Calu3 (cell line): Measurements from ENCODE around the gene PDE7B. TPM values are rescaled to one million over a fixed set of nuclear protein-coding genes. Genes with fewer than 3 reads are reported as not detected.

Experiments
- BruUV-seq: library from RNA; stranded (reverse); fragments of 400-500 nt; replicated peaks from 2 replicates; lab custom pipeline; 2021; lab: Mats Ljungman, UMichigan
- CTCF ChIA-PET: fragments of 300-600 bp; sonication (Branson Sonifier 250); formaldehyde crosslinking; loops from one replicate; lab custom pipeline; 2022; ENCODE audit warnings: antibody characterized with exemption; lab: Charles Lee
- DNase-seq: peaks from one replicate; pipeline ENCODE4 v3.0.0; 2022
- H3K27ac Mint-ChIP-seq: one replicate; pipeline ENCODE4 v1.8.0; 2022; ENCODE audit warnings: mixed read lengths; ENCODE audit not compliant: unreplicated experiment
- H3K27me3 Mint-ChIP-seq: one replicate; pipeline ENCODE4 v1.8.0; 2022; ENCODE audit warnings: mixed read lengths; ENCODE audit not compliant: unreplicated experiment
- H3K36me3 Mint-ChIP-seq: one replicate; pipeline ENCODE4 v1.8.0; 2022; ENCODE audit warnings: mild to moderate bottlenecking, moderate library complexity, mixed read lengths; ENCODE audit not compliant: insufficient read depth, unreplicated experiment
- H3K4me1 Mint-ChIP-seq: one replicate; pipeline ENCODE4 v1.8.0; 2022; ENCODE audit warnings: mild to moderate bottlenecking, low read depth, mixed read lengths; ENCODE audit not compliant: unreplicated experiment
- H3K4me3 Mint-ChIP-seq: one replicate; pipeline ENCODE4 v1.8.0; 2022; ENCODE audit warnings: mild to moderate bottlenecking, low read depth, moderate library complexity, mixed read lengths; ENCODE audit not compliant: unreplicated experiment
- H3K9me3 Mint-ChIP-seq: one replicate; pipeline ENCODE4 v1.8.0; 2022; ENCODE audit warnings: low read depth, mixed read lengths; ENCODE audit not compliant: unreplicated experiment
- intact Hi-C: fragments of 100-400 bp; cut with micrococcal nuclease; formaldehyde crosslinking; loops from one replicate; pipeline ENCODE4 v1.10.0; 2022; ENCODE audit not compliant: unreplicated experiment
- total RNA-seq: library from RNA; stranded (reverse); gene quantifications from 2 replicates; pipeline ENCODE4 v1.2.3, GENCODE V29; 2022
- TF ChIP-seq, protein P1 (sequence below): fragments of 200-600 bp; IDR thresholded peaks from one replicate; pipeline ENCODE4 v1.8.0; 2022; ENCODE audit warnings: antibody characterized with exemption; ENCODE audit not compliant: unreplicated experiment

The PDE7B gene
- total RNA-seq, 1 experiment from 2014 or later = 0.09 TPM

DNA sequence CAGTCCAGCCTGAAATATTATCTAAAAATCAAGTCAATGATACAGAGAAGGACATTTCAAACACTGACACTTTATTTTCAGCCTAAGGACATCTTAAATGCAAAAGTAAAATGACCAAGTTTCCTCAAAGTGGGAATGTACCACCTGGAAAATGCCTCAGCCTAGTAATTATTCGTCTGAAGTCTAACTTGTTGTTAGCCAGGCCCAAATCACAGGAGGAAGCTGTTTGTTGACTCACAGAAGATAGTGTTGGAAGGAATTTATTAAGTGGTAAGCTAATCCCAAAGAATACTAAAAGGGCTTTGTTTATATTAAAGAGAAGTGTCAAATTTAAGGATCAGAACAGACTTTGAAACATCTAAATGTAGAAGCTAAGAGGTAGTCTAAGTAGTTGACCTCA is 2.5 kb downstream of the PDE7B start:
- H3K36me3 Mint-ChIP-seq = no peaks in the 10 kb centered on the region
- no peak overlapping the region for H3K4me3 Mint-ChIP-seq
- H3K9me3 Mint-ChIP-seq = no peaks in the 10 kb centered on the region
- no peak overlapping the region for H3K27ac Mint-ChIP-seq
- H3K27me3 Mint-ChIP-seq = no peaks in the 10 kb centered on the region
- TF ChIP-seq, protein P1, sequence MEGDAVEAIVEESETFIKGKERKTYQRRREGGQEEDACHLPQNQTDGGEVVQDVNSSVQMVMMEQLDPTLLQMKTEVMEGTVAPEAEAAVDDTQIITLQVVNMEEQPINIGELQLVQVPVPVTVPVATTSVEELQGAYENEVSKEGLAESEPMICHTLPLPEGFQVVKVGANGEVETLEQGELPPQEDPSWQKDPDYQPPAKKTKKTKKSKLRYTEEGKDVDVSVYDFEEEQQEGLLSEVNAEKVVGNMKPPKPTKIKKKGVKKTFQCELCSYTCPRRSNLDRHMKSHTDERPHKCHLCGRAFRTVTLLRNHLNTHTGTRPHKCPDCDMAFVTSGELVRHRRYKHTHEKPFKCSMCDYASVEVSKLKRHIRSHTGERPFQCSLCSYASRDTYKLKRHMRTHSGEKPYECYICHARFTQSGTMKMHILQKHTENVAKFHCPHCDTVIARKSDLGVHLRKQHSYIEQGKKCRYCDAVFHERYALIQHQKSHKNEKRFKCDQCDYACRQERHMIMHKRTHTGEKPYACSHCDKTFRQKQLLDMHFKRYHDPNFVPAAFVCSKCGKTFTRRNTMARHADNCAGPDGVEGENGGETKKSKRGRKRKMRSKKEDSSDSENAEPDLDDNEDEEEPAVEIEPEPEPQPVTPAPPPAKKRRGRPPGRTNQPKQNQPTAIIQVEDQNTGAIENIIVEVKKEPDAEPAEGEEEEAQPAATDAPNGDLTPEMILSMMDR = no peak
- intact Hi-C loops = no loop called here
- CTCF ChIA-PET = no interaction called here
- DNase-seq = no peak
- H3K4me1 Mint-ChIP-seq = peaks cover 10% of the 10 kb centered on the region
- no TSS peak for BruUV-seq

DNA sequence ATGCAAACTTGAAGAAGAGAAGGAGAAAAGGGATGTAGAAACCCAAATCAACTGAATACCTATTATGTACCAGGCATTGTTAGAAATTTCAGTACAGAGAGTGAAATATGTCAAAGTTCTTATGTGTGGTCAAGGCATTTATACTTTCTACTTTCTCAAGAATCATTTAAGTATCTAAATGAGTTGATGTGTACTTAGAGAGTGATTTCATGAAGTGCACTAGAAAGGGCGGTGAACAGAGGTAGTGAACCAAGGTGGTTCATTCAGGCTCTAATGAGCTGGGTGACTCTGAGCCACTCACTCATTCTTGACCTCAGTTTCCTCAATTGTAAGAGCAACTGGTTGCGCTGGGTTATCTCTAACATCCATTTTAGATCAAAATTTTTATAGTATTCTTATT is 3.3 kb downstream of the PDE7B start:
- Mint-ChIP-seq H3K27ac (no peak overlapping the region), H3K4me1 (peaks cover 10% of the 10 kb centered on the region), H3K36me3 (no peaks in the 10 kb centered on the region), H3K9me3 (no peaks in the 10 kb centered on the region), H3K4me3 (no peak overlapping the region), H3K27me3 (no peaks in the 10 kb centered on the region)
- BruUV-seq = no TSS peak
- TF ChIP-seq, protein P1 = no peak
- no peak for DNase-seq
- intact Hi-C loops = no loop called here
- CTCF ChIA-PET = no interaction called here

DNA sequence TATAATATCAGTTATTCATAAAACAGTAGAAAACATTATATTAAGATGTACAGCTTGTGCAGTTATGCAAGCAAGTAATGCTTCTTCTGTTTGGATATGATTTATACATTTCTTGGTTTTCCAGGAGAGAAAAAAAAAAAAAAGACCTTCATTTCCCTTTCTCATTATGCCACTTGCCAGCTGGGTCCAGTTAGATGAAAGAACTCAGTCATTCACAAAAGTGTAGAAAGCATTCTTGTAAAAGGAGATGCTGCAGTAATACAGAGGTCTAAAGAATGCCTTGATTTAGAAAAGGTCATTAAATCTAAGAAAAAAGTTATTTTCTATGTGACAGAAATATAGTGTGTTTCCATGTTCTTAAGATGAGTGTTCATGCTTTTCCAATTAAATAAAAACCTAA is 7.4 kb downstream of the PDE7B start:
- DNase-seq = no peak
- Mint-ChIP-seq H3K36me3 (no peaks in the 10 kb centered on the region), H3K9me3 (no peaks in the 10 kb centered on the region), H3K27me3 (no peaks in the 10 kb centered on the region), H3K27ac (no peak overlapping the region), H3K4me1 (no peaks in the 10 kb centered on the region), H3K4me3 (no peak overlapping the region)
- CTCF ChIA-PET = interaction anchor here (0.6 kb wide), 1 partner anchor 172 kb away, joined by 5 read pairs; no protein-coding TSS in a partner anchor
- TF ChIP-seq, protein P1 = no peak
- intact Hi-C loops = no loop called here
- no TSS peak for BruUV-seq

DNA sequence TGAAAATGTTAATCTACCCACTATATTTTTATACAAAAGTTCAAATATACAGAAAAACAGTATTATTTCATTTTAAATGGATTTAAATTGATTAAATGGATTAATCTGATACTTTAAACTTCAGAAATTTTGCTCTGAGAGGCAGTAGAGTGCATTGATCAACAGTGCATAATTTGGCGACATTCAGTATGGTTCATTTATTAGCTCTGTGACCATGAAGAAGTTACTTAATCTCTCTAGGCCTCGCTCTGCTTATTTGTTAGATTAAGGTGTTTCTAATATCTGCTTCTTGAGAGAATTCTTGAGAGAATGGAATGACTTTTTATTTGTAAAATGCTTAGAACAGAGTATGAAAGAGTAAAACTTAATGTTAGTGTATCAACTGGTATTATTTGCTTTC is 8.9 kb downstream of the PDE7B start:
- no peaks in the 10 kb centered on the region for H3K36me3 Mint-ChIP-seq
- no peak for DNase-seq
- no peak overlapping the region for H3K27ac Mint-ChIP-seq
- no TSS peak for BruUV-seq
- intact Hi-C loops = no loop called here
- H3K4me3 Mint-ChIP-seq = no peak overlapping the region
- TF ChIP-seq, protein P1 = no peak
- no peaks in the 10 kb centered on the region for H3K4me1 Mint-ChIP-seq
- H3K27me3 Mint-ChIP-seq = no peaks in the 10 kb centered on the region
- CTCF ChIA-PET = no interaction called here
- no peaks in the 10 kb centered on the region for H3K9me3 Mint-ChIP-seq
